Fibroblast of the aortic adventitia (primary cell): ENCODE results near the gene ZBTB16. TPM values are rescaled to one million over a fixed set of nuclear protein-coding genes. Genes with fewer than 3 reads are reported as not detected.

Experiments
- DNase-seq: peaks from one replicate; pipeline ENCODE4 v3.0.0-alpha.2; 2010; ENCODE audit warnings: low read depth
- H3K4me3 ChIP-seq: 2 replicates; pipeline ENCODE4 v1.5.1; 2011; ENCODE audit warnings: low read depth, mild to moderate bottlenecking, control low read depth, low read length, moderate library complexity
- total RNA-seq: library from RNA; depleted of rRNA; stranded (reverse); fragments of >200 nt; gene quantifications from 2 replicates; pipeline ENCODE4 v1.2.3, GENCODE V29; 2012; ENCODE audit warnings: low replicate concordance
- TF ChIP-seq, protein P1 (sequence below): IDR thresholded peaks from 2 replicates; pipeline ENCODE4 v1.5.1; 2011; ENCODE audit warnings: mild to moderate bottlenecking, low read length, control low read depth, inconsistent platforms; ENCODE audit not compliant: insufficient read depth

Gene ZBTB16
- total RNA-seq, 1 donor: 0.27 TPM

DNA sequence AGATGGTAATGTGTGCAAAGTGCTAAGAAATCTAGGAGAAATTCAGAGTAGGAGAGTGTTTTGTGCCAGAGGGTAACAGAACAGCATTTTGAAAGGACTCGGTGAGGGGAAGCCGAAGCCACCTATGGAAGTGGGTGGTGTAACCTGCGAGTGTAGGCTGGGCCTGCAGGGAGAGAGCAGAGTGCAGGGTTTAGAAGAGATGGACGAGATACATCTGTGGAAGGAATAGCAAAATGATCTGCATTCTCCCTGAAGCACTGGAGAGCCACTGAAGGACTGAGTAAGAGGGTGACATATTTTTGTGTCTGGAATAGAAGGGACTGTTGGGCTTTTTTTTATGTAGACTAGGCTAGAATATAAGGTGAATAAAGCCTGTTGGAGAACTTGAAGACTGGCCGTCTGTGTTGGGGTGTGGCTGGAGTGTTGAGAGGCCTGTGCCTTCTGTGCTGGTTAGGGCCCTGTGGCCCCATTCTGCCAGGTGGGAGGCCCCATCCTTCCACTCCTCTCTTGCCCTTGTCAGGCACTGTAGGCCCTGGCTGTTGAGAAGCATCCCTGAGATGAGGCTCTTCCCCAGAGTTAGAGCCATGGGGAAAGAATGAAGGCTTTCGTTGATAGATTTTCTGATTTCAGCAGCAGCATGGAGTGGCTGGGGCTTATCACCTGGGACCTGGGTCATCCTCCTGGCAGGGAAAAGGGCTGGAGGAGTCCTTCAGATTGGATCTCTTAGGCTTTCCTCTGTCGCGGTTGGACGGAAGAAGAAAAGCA is 102.2 kb downstream of the ZBTB16 start:
- DNase-seq: no peak
- H3K4me3 ChIP-seq: no peak overlapping the region
- TF ChIP-seq, protein P1, sequence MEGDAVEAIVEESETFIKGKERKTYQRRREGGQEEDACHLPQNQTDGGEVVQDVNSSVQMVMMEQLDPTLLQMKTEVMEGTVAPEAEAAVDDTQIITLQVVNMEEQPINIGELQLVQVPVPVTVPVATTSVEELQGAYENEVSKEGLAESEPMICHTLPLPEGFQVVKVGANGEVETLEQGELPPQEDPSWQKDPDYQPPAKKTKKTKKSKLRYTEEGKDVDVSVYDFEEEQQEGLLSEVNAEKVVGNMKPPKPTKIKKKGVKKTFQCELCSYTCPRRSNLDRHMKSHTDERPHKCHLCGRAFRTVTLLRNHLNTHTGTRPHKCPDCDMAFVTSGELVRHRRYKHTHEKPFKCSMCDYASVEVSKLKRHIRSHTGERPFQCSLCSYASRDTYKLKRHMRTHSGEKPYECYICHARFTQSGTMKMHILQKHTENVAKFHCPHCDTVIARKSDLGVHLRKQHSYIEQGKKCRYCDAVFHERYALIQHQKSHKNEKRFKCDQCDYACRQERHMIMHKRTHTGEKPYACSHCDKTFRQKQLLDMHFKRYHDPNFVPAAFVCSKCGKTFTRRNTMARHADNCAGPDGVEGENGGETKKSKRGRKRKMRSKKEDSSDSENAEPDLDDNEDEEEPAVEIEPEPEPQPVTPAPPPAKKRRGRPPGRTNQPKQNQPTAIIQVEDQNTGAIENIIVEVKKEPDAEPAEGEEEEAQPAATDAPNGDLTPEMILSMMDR: no peak

DNA sequence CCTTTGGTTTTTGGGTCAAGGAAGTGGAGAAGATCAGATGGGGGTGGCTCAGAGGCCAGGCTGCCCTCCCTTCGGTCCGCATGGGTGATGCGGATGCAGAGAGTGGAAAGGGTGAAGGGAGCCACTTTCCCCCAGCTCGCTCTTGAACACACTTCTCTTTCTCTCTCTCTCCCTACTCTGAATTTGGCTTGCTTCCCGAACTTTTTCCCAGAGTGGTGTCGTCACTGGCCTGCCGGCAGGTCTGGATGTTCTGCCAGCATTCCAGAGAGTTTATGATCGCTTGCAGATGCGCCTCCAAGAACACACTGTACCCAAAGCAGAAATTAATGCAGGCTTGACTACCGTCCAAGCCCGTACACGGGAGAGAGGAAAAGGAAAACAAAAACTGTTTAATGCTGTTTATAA is 103.2 kb downstream of the ZBTB16 start:
- DNase-seq: peak; percentile 99
- TF ChIP-seq, protein P1: no peak
- H3K4me3 ChIP-seq: no peak overlapping the region

DNA sequence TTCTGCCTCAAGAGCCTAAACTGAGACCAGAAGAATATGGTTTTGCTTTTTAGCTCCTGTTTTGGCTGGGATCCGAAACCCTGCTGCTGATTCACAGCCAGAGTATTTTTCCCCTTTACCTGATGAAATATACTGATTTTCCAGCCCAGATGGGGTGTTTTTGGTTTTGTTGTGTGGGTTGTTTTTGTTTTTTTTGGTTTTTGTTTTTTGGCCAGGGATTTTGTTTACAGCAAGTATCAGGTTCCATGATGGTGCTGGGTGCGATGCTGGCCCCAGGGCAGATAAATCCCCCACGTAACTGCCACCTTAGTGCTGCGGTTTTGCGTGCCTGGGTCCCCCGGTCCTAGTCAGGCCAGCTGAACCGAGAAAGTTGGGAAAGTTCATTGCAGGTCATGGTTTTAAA is 103.7 kb downstream of the ZBTB16 start:
- peak overlapping the region; percentile 39 for H3K4me3 ChIP-seq
- TF ChIP-seq, protein P1: no peak
- no peak for DNase-seq

DNA sequence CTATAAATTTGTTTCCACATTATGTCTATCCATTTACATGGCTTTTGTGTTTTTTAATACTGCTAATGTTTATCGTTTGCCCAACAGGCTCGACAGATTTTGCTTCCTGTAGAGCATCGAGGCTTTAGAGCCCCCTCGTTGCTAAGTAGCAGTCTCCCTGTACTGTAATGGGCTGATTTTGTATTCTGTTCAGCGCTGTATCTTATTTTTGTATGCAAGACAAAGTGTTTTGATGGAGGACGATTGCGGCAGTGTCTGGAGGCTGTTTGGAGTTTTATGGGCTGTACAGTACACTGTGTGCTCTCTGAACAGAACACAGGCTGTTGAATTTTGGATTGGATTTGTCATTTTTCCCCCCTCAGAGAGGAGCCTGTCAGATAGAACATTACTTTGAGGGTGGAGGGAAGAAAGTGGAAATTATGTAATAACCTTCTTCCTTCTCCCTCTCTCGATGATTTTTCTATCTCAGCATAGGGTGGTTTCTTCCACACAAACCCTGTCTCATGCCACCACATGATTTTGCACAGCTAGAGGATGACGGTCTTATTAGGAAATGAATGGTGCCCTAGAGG is 104.4 kb downstream of the ZBTB16 start:
- no peak overlapping the region for H3K4me3 ChIP-seq
- TF ChIP-seq, protein P1: no peak
- no peak for DNase-seq

DNA sequence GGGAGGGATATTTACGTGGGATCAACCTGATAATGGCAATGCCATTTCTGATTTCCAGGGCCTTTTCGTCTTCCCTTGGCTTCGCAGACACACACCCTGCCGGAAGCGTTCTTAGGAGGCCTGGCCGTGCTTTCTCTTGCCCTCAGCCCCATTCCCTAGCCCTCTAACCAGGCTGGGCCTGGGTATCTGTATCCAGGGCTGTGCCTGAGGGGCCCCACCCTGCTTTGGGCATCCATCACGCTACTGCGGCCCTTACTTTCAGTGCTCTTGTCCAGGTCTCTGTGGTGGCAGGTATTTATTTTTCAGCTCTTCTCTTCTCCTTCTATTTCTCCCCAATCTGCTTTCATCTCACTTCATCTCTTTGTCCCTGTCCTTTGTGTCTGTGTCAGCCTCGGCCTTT is 105.0 kb downstream of the ZBTB16 start:
- H3K4me3 ChIP-seq: no peak overlapping the region
- TF ChIP-seq, protein P1: no peak
- no peak for DNase-seq

DNA sequence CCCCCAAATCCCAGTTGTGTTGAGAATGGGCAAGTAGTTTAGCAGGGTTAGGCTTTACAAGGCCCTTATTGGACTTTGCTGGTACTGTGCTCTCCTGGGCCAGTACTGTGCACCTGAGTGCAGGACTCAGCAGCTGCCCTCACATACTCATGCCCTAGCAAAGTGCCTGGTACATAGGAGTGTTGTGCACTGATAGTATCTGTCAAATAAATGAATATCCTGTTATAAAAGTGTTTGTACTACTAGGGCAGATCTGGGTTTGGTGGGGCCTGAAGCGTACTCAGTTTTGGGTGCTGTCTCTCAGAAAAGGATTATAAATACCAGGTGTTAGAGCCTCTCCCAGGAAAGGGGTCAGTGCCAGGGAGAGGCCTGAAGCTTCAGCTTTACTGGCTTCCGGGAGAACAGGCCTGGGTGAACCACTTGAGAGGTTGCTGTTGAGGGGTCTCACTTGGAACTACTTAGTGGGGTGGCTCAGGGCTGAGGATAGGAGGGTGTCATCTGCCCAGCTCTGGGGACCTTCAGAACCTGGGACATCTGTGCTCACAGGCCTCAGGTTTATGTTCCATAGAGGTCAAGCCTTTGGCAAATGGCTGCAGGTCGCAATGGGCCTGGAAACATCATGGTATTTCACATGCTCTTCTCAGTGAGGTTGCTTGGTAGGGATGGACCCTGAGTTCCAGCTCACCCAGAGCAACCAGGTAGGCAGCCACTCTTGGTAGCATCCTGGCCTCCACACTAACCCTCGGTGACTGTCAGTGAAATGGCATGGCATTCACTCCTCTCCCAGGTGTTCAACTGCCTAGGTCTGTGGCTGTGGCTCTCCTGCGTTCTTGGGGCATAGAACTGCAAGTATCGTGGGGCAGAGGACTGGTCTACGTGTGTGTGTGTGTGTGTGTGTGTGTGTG is 106.1 kb downstream of the ZBTB16 start:
- H3K4me3 ChIP-seq: no peak overlapping the region
- TF ChIP-seq, protein P1: no peak
- DNase-seq: no peak
